H1 (cell line): Measurements from ENCODE around the gene ATL3. TPM values are rescaled to one million over a fixed set of nuclear protein-coding genes. Genes with fewer than 3 reads are reported as not detected.

Experiments
- polyA plus RNA-seq, 7 experiments: library from polyadenylated mRNA; depleted of rRNA in 3 of 7; stranded (reverse) in 5 of 7; unstranded in 2 of 7; fragments of >200 nt in 5 of 7; fragments of 200-250 nt in 2 of 7; gene quantifications; 1 replicate in 5 of 7; 2 replicates in 1 of 7; 4 replicates in 1 of 7; pipeline versions ENCODE4 v1.2.1 to v1.2.3, GENCODE V29; 2011 to 2013; ENCODE audit warnings: missing spikeins in 2 of 7, mixed read lengths in 2 of 7
- small RNA-seq: library from polyadenylated mRNA; stranded (forward); fragments of <200 nt; extraction: miRNeasy Mini kit (QIAGEN cat#:217004); gene quantifications from one replicate; pipeline ENCODE3, GENCODE V24; 2013; ENCODE audit not compliant: insufficient read depth
- total RNA-seq: library from RNA; stranded (reverse); fragmentation: NEBNext Ultra II Directional; extraction: Animal tissue kit (Norgen Biotek cat#: 25700); gene quantifications from 2 replicates; pipeline ENCODE4 v1.2.1, GENCODE V29; 2021

The ATL3 gene
- total and polyA plus RNA-seq, 2 of the 8 experiments (the other 6 are each of a cell fraction or from before 2014, with no cell fraction given) = 7.8 to 24.5 TPM

Small RNA genes within 50 kb of the gene (small RNA-seq; reads per million reads assigned to genes)
- gene AP000753.3 = not detected

Other genes with a start within 250 kb of the ATL3 start
- 12.8 and 16.0 TPM in 2 replicates for gene PLAAT5, start 180.2 kb downstream of the ATL3 start, total RNA-seq
- 11.4 and 18.7 TPM in 2 replicates for gene PLAAT5, start 180.2 kb downstream of the ATL3 start, polyA plus RNA-seq (2011; rRNA removed)
- 1.3 and 1.6 TPM in 2 replicates for gene LGALS12, start 165.3 kb downstream of the ATL3 start, total RNA-seq
- gene LGALS12, start 165.3 kb downstream of the ATL3 start, polyA plus RNA-seq (2011; rRNA removed) = 2.9 and 3.2 TPM in 2 replicates
- 2.6 and 2.8 TPM in 2 replicates for gene PLAAT4, start 134.6 kb downstream of the ATL3 start, total RNA-seq
- gene PLAAT4, start 134.6 kb downstream of the ATL3 start, polyA plus RNA-seq (2011; rRNA removed) = 3.9 and 4.1 TPM in 2 replicates
- gene PLAAT2, start 108.0 kb downstream of the ATL3 start, total RNA-seq = 0.61 TPM in 1 of 2 replicates, not detected in the other
- gene PLAAT2, start 108.0 kb downstream of the ATL3 start, polyA plus RNA-seq (2011; rRNA removed) = 0.39 and 0.42 TPM in 2 replicates
- 109 and 117 TPM in 2 replicates for gene PLAAT3, start 56.9 kb downstream of the ATL3 start, total RNA-seq
- gene PLAAT3, start 56.9 kb downstream of the ATL3 start, polyA plus RNA-seq (2011; rRNA removed) = 170 and 190 TPM in 2 replicates
- 198 and 203 TPM in 2 replicates for gene RTN3, start 10.1 kb upstream of the ATL3 start, total RNA-seq
- gene RTN3, start 10.1 kb upstream of the ATL3 start, polyA plus RNA-seq (2011; rRNA removed) = 160 and 162 TPM in 2 replicates
- gene ZFTA, start 97.4 kb upstream of the ATL3 start, total RNA-seq = 33.8 and 34.0 TPM in 2 replicates
- 9.5 and 15.4 TPM in 2 replicates for gene ZFTA, start 97.4 kb upstream of the ATL3 start, polyA plus RNA-seq (2011; rRNA removed)
- gene SPINDOC, start 142.1 kb upstream of the ATL3 start, total RNA-seq = 99.7 and 104 TPM in 2 replicates
- 78.7 and 112 TPM in 2 replicates for gene SPINDOC, start 142.1 kb upstream of the ATL3 start, polyA plus RNA-seq (2011; rRNA removed)
- 56.5 and 58.5 TPM in 2 replicates for gene MARK2, start 167.7 kb upstream of the ATL3 start, total RNA-seq
- 19.3 and 24.4 TPM in 2 replicates for gene MARK2, start 167.7 kb upstream of the ATL3 start, polyA plus RNA-seq (2011; rRNA removed)
- gene RCOR2, start 245.8 kb upstream of the ATL3 start, total RNA-seq = 78.0 and 80.1 TPM in 2 replicates
- 54.6 and 75.9 TPM in 2 replicates for gene RCOR2, start 245.8 kb upstream of the ATL3 start, polyA plus RNA-seq (2011; rRNA removed)